Fibroblast of peridontal ligament (primary cell): ENCODE data around the gene NRDC.
"Not testable (repeated sequence)": the region's sequence is repeated elsewhere in the genome, so short reads cannot be mapped to it uniquely, and the experiment has no call there.

Experiments
- DNase-seq: peaks from one replicate; pipeline ENCODE4 v3.0.0-alpha.2; 2010; ENCODE audit errors: extremely low read depth

Gene NRDC

DNA sequence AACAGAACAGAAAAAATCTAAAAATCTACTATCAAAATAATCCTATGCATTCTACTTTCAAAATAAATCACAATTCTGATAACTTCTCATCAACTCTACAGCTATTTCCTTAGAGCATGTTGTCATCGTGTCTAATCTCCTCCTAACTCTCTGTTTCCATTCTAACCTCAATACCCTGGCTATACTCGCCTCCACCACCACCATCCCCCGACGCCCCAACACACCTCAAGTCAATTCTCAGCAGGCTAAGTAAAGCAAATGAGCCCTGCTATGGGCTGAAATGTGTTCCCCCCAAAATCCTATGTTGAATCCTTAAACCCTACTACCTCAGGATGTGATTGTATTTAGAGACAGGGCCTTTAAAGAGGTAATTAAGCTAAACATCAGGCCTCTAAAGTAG, 34.6 kb downstream of the NRDC start:
- DNase-seq, result no peak

DNA sequence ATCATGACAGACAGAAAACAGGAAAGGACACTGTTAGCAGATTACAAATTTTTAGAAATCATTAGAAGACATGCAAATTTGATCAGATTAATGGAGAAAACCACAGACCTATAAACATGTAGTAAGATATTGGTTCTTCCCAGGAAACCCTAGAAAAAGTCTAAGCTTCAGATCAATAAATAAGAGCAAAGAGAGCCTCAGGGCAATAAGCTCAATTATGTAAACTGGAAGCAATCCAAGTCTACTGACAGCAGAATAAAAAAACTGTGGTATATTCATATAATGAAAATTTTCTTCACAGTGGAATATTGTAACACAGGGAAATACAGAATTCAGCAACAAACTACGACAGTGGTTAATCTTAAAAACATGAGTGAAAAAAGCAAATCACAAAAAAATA, 36.3 kb downstream of the NRDC start:
- DNase-seq, result no peak

- no peak for DNase-seq
These were observed 37.6 kb downstream of the NRDC start for GRCh38 chr1:51840743-51841461.

GRCh38 chr1:51840182-51840581, 38.3 kb downstream of the NRDC start:
- DNase-seq, result no peak

- DNase-seq, result no peak
These were observed 39.4 kb downstream of the NRDC start for GRCh38 chr1:51839094-51839493.

- DNase-seq, result no peak
These were observed 41.3 kb downstream of the NRDC start for GRCh38 chr1:51837243-51837642.

DNA sequence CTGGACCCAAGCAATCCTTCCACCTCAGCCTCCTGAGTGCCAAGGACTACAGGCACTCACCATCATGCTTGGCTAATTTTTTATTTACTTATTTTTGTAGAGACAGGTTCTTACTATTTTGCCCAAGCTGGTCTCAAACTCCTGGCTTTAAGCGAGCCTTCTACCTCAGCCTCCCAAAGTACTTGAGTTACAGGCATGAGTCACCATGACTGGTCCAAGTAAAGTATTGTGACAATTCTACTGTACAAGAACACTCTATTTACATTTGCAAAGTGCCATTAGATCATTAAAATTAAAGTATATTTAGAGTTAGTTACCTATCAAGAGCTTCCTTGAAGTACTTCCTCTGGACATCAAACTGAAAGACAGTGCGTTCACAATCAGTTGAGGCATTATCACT, 44.8 kb downstream of the NRDC start:
- DNase-seq, result no peak

GRCh38 chr1:51829058-51829457, 49.5 kb downstream of the NRDC start:
- DNase-seq, result no peak

GRCh38 chr1:51819810-51820209, 58.7 kb downstream of the NRDC start:
- DNase-seq, result peak; percentile 56

DNA sequence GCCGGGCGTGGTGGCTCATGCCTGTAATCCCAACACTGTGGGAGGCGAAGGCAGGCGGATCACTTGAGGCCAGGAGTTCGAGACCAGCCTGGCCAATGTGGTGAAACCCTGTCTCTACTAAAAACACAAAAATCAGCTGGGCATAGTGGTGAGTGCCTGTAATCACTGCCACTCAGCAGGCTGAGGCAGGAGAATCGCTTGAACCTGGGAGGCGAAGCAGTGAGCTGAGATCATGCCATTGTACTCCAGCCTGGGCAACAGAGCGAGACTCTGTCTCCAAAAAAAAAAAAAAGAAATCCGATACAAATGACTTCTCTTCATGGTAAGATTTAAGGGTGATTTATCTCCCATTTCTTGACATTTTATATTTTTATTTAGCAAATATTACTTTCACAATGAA, 59.5 kb downstream of the NRDC start:
- not testable (repeated sequence) for DNase-seq

GRCh38 chr1:51818487-51818886, 60.0 kb downstream of the NRDC start:
- no peak for DNase-seq

GRCh38 chr1:51814513-51814912, 64.0 kb downstream of the NRDC start:
- DNase-seq, result no peak

- DNase-seq, result no peak
These were observed 79.2 kb downstream of the NRDC start for GRCh38 chr1:51799372-51799771.

GRCh38 chr1:51794868-51795267, 83.7 kb downstream of the NRDC start:
- no peak for DNase-seq

DNA sequence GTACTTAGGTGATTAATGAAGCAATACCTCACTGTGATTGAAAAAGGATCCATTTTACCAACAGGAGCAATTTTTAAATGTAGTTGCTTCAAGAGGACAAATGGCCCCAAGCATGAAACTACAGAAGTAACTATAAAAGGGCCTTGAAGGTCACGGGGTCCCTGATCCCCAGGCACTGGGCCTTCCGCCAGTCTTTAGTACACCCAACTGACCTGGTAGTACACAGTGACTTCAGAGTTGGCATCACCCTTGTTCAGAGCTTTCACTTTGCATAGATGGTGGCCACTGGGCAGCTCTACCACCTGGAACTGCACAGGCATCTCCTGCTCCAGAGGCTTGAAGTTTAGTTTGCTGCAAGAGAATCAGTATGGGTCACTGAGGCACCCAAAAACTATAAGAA, 84.3 kb downstream of the NRDC start:
- no peak for DNase-seq

- peak; percentile 60 for DNase-seq
These were observed 85.7 kb downstream of the NRDC start for GRCh38 chr1:51792864-51793263.

GRCh38 chr1:51791888-51792287, 86.6 kb downstream of the NRDC start:
- DNase-seq, result no peak

- DNase-seq, result no peak
These were observed 88.1 kb downstream of the NRDC start for GRCh38 chr1:51790385-51790784.

DNA sequence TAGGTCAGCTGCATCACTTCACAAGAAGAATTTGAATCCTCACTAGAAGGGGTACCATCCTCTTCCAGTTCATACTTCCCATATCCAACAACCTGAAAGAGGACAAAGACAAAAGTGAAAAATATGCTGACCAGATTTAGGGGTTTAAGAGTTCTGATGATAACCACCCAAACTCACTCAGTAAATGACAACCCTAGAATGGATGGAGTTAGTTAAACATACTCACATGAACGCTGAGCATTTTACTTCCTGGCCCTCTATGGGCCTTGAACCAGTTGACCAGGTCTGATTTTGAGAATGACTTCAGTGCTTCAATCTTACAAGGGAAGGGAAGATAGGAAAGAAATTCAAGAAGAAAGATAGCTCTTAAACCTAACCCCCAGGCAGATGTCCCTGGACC, 89.2 kb downstream of the NRDC start:
- no peak for DNase-seq

DNA sequence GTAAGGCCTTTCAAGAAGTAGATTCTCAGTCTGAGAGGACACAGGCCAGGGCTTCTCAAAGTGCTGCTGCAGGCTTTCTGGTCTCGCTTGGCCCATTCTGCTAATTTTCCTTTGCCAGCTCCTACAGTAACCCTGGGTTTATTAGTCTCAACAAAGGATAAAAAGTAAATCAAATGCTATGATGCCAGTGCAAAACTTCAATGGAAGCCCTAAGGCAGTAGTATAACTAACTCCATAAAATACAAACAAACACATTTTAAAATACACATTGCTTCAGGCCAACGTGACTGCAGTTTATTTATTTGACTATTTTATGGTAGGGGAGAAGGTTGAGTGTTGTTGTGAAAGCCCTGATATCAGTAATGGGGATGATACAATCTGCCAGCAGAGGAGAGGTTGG, 89.6 kb downstream of the NRDC start:
- DNase-seq, result no peak

GRCh38 chr1:51784997-51785421, 93.5 kb downstream of the NRDC start:
- DNase-seq, result no peak

DNA sequence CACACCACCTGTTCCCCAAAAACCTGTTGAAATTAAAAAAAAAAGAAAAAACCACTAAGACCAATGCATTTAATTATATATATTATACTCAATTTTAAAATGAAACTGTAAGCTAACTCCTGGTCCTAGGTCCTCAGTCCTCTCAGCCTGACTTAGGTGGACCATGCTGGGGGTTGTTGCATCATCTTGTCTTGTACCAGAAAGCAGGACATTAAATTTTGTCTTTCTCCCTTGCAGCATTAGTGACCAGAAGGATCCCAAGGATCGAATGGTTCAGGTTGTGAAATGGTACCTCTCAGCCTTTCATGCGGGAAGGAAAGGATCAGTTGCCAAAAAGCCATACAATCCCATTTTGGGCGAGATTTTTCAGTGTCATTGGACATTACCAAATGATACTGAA, 97.6 kb downstream of the NRDC start:
- no peak for DNase-seq

GRCh38 chr1:51776408-51776807, 102.1 kb downstream of the NRDC start:
- DNase-seq, result no peak

DNA sequence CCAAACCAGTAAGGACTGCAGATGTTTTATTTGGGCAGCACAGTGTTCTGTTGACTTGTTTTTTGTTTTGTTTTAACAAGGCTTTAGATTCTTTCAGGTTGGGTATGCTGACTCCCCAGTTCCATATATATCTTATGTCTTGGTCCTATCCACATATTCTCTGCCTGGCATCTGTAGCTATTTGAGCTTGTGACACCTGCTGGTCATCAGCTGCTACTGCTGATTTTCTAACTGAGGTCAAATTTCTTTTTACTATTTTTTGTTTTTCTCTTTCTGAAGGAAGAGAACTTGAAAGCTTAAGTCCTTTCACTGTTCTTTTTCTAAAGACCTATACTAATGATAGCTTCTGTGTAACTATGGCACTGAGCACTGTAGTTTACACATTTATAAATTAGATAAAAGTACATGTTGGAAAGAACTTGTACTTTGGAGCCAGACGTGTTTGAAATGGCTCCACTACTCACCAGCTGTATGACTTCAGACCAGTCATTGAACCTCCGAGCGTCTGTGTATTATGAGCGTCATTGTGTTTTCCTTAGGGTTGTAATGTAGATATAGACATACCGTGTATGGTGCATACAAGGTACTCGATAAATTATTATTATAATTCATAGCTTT, 109.4 kb downstream of the NRDC start:
- DNase-seq, result peak; percentile 82
